Right hindlimb (tissue), 1 donor: Measurements from ENCODE around the gene PTPRE.

Experiments
- DNase-seq: peaks from one replicate; pipeline ENCODE4 v3.0.0-alpha.2; 2018

The PTPRE gene, protein sequence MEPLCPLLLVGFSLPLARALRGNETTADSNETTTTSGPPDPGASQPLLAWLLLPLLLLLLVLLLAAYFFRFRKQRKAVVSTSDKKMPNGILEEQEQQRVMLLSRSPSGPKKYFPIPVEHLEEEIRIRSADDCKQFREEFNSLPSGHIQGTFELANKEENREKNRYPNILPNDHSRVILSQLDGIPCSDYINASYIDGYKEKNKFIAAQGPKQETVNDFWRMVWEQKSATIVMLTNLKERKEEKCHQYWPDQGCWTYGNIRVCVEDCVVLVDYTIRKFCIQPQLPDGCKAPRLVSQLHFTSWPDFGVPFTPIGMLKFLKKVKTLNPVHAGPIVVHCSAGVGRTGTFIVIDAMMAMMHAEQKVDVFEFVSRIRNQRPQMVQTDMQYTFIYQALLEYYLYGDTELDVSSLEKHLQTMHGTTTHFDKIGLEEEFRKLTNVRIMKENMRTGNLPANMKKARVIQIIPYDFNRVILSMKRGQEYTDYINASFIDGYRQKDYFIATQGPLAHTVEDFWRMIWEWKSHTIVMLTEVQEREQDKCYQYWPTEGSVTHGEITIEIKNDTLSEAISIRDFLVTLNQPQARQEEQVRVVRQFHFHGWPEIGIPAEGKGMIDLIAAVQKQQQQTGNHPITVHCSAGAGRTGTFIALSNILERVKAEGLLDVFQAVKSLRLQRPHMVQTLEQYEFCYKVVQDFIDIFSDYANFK

DNA sequence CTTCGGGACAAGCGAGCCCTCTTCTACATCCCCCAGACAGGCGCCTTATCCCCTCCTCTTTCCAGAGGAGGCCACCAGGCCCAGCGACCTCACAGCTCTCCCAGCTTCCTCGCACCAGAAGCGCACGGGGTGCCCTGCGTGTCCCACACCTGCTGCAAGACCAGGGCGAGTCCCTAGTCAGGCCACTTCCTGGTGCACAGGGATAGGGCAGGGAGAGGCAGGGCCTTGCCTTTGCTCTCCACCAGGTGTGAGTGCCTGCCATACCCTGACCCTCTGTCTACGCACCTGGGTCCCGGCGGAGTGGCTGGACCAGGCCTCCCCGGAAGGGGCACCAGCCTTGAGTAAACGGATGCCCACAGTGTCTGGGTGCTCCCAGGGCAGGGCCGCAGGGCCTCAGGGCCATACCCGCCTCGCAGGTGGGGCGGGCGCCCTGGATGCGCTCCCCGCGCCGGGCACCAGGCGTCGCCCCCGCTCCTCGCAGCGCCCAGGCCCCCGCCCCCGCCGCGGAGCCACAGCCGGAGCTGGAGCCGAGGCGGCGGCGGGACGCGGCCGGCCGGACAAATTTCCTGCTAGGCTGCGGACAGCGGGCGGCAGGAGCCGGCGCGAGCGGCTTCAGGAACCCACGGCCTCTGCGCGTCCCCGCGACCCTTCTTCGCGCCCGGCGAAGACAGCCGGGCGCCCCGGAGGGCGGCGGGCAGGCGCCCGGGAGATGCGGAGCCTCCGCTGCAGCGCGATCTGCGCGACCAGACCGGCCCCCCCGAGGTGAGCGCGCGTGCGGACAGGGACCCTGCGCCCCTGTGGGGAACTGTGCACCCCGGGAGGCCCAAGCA is at the start of gene PTPRE:
TSS of gene PTPRE (plus strand) at position 556 of the 830 bp plus-strand sequence. CDS start 133,779 bp downstream, outside the sequence.
- DNase-seq: peak; percentile 74

GRCh38 chr10:127860592-127860991 is 46.3 kb upstream of the PTPRE start:
- DNase-seq: no peak

GRCh38 chr10:127863231-127863825 is 43.6 kb upstream of the PTPRE start:
- no peak for DNase-seq

GRCh38 chr10:127866276-127867013 is 40.5 kb upstream of the PTPRE start:
- no peak for DNase-seq

GRCh38 chr10:127867805-127868204 is 39.1 kb upstream of the PTPRE start:
- DNase-seq: peak; percentile 0

- no peak for DNase-seq
Observed at GRCh38 chr10:127869329-127869728, 37.6 kb upstream of the PTPRE start.

- no peak for DNase-seq
Observed at GRCh38 chr10:127871631-127872010, 35.3 kb upstream of the PTPRE start.

GRCh38 chr10:127872011-127872761 is 34.7 kb upstream of the PTPRE start:
- peak; percentile 36 for DNase-seq

GRCh38 chr10:127872871-127873600 is 33.9 kb upstream of the PTPRE start:
- DNase-seq: no peak

- DNase-seq: no peak
Observed at GRCh38 chr10:127873901-127874470, 32.9 kb upstream of the PTPRE start.

- no peak for DNase-seq
Observed at GRCh38 chr10:127874671-127875448, 32.0 kb upstream of the PTPRE start.

- DNase-seq: no peak
Observed at GRCh38 chr10:127875449-127875765, 31.5 kb upstream of the PTPRE start.

- DNase-seq: no peak
Observed at GRCh38 chr10:127875916-127876315, 31.0 kb upstream of the PTPRE start.

- DNase-seq: no peak
Observed at GRCh38 chr10:127877116-127877515, 29.8 kb upstream of the PTPRE start.

DNA sequence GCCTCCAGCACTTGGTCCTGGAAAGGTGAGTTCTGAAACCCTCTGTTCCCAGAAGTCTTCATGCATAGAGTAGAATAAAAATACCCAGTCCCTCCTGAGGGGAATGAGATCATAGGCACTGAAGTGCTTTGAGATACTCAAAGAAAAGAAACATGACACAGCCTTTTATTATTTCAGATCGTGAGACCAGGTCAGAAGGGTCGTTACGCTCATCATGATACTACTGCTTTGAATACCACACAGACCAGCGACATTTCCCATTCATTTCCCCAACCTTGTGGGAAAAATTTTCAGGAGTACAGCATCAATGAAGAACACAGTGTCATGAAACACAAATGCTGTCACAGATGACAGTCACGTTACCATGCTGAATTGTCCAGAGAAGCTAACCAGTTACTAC is 29.2 kb upstream of the PTPRE start:
- DNase-seq: no peak

DNA sequence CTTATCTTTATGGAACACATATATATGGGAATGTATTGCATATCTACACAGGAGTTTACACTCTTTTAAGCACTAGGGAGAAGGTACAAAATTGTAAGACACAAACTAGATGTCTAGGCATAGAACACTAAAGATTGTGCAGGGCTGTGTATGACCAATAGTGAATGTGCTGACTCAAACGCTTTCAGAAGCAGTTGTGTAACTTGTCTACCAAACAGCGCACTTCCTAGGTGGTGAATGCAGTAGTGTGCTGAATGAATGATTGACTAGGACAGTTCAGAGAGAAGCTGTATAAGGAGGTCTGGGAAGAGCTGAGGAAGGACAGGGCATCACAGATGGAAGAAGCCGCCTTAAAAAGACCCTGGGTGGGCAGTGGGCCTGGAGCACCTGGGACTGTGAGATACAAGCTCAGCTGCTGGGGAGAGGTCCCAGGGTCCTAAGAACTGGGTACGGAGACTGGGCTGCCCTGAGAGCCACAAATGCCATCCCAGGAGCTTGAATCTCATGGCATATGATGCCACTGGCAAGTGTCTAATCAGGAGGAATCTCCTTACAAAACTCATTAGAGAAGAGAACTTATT is 28.3 kb upstream of the PTPRE start:
- DNase-seq: no peak

- DNase-seq: no peak
Observed at GRCh38 chr10:127880557-127880956, 26.3 kb upstream of the PTPRE start.

DNA sequence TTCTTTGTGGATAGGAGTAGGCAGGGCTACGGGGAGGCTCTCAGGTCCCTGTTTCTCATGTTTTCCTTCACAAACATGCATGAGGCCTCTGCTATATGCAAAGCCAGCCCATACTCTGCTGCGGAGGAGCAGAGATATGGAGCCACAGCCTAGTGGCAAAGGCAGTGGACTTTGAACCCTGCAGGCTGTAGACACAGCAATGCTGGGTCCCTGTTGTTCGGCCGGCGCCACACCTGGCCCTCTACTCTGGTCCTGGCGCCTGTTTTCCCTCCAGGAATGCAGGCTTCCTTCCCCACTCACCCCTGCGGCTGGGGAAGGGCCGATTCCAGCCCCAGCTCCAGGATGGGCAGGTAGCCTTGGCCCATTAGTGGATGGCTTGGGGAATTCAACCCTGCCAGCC is 25.6 kb upstream of the PTPRE start:
- DNase-seq: no peak

GRCh38 chr10:127882391-127882790 is 24.5 kb upstream of the PTPRE start:
- no peak for DNase-seq
